Inflammatory macrophage treated with lipopolysaccharide for 1 hour (primary cell): Measurements from ENCODE around the gene DRICH1.
"Not testable (repeated sequence)": the region's sequence is repeated elsewhere in the genome, so short reads cannot be mapped to it uniquely, and the experiment has no call there.

ENCODE experiments used
- DNase-seq, 2 donors: peaks; one replicate each; pipeline ENCODE4 v3.0.0-alpha.2; 2020 to 2022

Gene DRICH1

DNA sequence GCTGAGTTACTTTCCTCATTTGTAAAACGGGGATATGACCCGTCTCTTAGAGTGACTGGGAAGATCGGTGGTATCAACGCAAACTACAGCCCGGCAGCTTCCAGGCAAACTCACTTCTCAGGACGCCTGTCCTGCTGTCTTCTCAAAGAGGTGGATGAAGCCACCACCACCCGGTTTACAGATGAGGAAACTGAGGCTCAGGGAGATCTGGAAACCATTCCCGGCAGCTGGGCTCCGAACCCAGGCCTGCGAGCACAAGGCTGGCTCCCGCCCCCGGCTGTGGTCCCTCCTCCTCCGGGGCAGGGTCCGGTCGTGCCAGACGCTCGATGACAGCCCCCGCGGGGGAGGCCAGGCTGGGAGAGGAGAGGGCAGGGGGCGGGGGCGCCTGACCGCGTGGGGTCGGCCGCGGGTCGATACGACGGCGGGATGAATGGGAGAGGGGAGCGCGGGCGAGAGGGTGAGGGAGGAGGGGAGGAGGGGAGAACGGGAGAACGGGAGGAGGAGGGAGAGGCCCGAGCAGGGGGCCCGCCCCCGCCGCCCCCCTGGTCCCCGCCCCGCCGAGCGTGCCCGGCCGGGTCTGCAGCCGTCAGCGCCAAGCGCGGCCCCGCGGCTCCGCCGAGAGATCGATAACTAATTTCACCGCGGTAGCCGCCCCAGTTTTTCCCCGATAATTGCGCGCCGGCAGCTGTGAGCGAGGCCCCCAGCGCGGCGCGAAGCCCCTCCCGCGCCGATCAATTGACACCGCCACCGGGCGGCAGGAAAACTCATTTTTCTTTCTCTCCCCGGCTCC is 66.0 kb downstream of the DRICH1 start:
- DNase-seq, result no peak

- DNase-seq, result no peak
Measured at GRCh38 chr22:23565305-23565914, 66.7 kb downstream of the DRICH1 start.

GRCh38 chr22:23564276-23564675 is 67.8 kb downstream of the DRICH1 start:
- no peak for DNase-seq

DNA sequence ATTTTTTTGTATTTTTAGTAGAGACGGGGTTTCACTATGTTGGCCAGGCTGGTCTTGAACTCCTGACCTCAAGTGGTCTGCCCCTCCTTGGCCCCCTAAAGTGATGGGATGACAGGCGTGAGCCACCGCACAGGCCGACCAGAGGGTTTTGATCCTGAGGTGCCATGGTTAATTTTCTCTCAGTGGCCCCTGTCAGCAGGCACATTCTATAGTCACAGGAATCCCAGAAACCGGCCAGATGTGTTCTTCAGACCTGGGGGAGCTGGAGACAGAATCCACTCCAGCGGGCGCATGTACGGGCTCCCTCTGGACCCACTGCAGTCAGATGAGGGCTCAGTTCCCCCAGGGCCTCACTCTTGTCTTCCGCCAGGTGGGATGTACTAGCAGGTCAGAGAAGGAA is 69.0 kb downstream of the DRICH1 start:
- no peak for DNase-seq

DNA sequence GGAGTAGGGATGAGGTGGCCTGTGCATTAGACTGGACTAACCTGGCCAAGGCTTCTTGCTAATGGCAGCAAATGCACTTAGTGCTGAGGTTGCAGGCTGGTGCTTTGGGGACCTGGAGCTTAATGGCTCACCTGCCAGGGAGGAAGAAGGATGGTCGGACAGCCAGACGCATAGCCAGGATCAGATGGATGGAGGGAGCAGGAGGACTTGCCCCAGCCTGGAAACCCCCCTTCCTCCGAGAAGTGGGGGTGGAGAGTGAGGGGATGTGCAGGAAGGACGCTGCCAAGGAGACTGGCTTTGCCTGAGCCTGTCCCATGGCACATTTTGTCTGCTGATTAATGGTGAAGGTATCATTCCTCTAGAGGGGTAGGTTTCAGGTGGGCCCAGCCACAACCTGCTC is 69.9 kb downstream of the DRICH1 start:
- no peak for DNase-seq

DNA sequence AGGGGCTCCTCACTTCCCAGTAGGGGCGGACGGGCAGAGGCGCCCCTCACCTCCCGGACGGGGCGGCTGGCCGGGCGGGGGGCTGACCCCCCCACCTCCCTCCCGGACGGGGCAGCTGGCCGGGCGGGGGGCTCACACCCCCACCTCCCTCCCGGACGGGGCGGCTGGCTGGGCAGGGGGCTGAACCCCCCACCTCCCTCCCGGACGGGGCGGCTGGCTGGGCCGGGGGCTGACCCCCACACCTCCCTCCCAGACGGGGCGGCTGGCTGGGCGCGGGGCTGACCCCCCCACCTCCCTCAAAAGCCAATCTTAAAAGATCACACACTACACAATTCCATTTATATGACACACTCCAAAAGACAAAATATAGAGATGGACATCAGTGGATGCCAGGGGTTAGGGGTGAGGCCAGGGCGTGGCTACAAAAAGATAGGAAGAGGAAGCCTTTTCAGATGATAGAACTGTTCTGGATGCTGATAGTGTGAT is 71.1 kb downstream of the DRICH1 start:
- not testable (repeated sequence) for DNase-seq

GRCh38 chr22:23560215-23560614 is 71.9 kb downstream of the DRICH1 start:
- not testable (repeated sequence) for DNase-seq
